NCI-H226 (cell line): ENCODE measurements around the gene MRM3.
"Not testable (repeated sequence)": the region's sequence is repeated elsewhere in the genome, so short reads cannot be mapped to it uniquely, and the experiment has no call there.

ENCODE experiments used
- DNase-seq: peaks from one replicate; pipeline ENCODE4 v3.0.0-alpha.2; 2015

Gene MRM3

DNA sequence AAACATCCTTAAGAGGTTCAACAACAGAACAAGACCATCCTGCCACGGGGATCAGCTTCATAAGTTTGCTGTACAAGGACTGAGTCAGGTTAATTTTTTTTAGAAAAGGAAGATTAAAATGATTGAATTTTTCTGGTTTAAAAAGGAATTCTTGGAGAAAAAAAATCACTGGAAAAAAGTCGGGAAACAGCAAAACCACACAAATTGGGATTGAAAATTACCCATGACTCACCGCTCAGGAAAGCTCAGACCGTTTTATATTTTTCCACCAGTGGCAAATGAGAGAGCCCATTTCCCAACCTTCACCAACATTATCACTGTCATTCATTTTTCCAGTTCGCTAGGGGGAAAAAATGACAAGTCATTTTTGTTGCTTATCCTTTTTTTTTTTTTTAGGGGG, 46.6 kb downstream of the MRM3 start:
- DNase-seq, result no peak

DNA sequence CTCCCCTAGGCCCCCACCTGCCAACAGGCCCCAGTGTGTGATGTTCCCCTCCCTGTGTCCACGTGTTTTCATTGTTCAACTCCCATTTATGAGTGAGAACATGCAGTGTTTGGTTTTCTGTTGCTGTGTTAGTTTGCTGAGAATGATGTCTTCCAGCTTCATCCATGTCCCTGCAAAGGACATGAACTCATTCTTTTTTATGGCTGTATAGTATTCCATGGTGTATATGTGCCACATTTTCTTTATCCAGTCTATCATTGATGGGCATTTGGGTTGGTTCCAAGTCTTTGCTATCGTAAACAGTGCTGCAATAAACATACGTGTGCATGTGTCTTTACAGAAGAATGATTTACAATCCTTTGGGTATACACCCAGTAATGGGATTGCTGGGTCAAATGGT, 47.5 kb downstream of the MRM3 start:
- DNase-seq, result not testable (repeated sequence)

DNA sequence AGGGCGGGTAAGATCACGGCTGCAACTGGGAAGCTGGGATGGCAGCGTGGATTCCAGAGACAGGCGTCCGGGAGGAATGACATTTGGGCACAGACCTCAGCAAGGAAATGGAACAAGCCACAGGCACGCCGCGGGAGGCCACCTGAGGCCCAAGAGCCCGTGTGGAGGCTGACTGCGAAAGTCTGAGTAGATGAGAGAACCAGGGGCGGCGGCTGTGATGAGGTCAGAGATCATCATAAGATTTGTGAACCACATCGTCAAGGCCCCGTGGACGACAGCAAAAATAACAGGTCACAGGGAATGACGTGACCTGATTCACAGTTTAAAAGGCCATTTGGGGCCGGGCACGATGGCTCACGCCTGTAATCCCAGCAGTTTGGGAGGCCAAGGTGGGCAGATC, 48.2 kb downstream of the MRM3 start:
- DNase-seq, result no peak

DNA sequence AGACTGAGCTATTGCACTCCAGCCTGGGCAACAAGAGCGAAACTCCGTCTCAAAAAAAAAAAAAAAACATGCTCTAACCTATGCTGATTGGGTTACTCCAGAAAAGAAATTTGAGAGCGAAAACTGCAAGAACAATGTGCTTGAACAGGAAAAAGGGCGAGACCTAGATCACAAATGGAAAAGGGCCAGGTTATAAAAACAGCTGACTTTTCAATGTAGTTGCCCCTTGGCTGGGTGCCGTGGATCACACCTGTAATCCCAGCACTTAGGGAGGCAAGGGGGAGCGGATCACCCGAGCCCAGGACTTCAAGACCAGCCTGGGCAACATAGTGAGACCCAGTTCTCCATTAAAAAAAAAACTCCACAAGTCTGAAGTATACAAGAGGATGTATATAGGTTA, 48.8 kb downstream of the MRM3 start:
- no peak for DNase-seq

DNA sequence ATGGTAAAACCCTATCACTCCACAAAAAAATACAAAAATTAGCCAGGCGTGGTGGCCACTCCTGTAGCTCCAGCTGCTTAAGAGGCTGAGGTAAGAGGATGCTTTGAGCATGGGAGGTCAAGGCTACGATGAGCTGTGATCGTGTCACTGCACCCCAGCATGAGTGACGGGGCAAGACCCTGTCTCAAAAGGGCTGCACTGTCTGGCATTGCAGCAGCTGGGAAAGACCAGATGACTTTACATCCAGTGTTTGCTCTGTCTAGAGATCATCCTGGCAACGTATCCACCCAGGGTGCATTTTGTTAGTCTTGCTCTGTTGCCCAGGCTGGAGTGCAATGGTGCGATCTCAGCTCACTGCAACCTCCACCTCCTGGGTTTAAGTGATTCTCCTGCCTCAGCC, 52.0 kb downstream of the MRM3 start:
- no peak for DNase-seq

DNA sequence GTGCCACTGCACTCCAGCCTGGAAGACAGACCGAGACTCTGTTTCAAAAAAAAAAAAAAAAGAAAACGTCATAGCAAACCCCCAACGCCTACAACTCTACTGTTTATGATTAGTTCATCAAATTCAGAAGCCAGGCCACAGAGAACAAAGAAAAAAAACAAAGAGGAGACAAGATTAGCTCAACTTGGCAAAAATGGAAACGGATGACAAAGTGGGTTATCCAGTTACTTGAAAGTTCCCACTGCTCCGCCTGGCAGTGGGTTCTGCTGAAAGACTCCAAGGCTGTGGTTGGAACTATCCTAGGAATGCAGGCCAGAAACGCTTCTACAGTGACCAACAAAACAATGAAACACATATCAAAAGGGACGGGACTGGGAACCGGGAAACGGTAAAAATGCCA, 53.1 kb downstream of the MRM3 start:
- DNase-seq, result peak; percentile 68

DNA sequence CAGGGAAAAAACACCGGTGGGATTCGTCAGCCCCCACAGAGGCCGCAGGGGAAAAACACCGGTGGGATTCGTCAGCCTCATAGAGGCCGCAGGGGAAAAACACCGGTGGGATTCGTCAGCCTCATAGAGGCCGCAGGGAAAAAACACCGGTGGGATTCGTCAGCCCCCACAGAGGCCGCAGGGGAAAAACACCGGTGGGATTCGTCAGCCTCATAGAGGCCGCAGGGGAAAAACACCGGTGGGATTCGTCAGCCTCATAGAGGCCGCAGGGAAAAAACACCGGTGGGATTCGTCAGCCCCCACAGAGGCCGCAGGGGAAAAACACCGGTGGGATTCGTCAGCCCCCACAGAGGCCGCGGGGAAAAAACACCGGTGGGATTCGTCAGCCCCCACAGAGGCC, 53.6 kb downstream of the MRM3 start:
- not testable (repeated sequence) for DNase-seq

DNA sequence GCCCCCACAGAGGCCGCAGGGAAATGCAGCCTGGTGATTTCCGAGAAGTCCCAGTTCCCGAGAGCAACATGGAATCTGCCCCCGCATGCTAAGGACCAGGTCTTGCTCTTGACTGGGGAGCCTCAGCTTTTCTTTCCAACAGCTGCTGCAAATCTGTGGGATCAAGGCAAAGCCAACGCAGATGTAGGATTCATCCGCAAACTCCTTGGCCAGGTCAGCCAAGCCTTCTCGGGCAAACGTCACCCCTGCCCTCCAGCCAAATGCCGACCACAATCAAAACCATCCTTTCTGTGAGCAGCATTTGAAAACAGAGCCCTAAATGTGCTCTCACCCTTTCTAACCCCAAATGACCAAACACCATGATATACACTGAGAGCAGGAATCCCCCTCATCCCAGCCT, 54.0 kb downstream of the MRM3 start:
- DNase-seq, result no peak

DNA sequence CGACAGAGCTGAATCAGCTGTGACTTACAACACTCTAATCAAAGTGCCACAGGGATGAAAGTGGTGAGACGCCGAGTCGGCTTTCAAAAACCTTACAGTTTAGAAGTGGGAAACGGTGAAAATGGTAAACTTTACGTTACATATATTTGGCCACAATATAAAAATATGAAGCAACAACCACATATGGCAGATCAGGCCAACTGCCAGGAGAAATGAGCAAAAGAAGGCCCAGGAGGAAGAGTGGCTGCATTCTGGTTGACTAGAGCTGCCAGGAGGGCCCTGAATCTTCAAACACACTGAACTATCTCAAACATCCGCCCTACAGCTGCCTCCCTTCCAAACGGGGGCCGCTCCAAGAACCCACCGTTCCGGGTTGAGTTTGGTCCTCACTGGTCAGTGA, 56.3 kb downstream of the MRM3 start:
- DNase-seq, result no peak

DNA sequence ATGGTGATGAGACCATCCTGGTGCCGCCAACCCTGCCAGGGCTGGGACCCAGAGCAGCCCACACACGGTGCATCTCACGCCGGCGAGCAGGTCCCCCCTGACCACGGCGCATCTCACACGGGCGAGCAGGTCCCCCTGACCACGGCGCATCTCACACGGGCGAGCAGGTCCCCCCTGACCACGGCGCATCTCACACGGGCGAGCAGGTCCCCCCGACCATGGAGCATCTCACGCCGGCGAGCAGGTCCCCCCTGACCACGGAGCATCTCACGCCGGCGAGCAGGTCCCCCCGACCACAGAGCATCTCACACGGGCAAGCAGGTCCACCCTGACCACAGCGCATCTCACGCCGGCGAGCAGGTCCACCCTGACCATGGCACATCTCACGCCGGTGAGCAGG, 59.2 kb downstream of the MRM3 start:
- DNase-seq, result no peak
